ENCODE measurements around the gene NEURL2. TPM values are rescaled to one million over a fixed set of nuclear protein-coding genes. Genes with fewer than 3 reads are reported as not detected.
"Not testable (repeated sequence)": the region's sequence is repeated elsewhere in the genome, so short reads cannot be mapped to it uniquely, and the experiment has no call there.

Gene NEURL2
- total and polyA plus RNA-seq, 8 donors, result 1.6 to 5.3 (median 2.9) TPM

GRCh38 chr20:45878076-45878761 lies 12.8 kb downstream of the NEURL2 start:
- Histone ChIP-seq H3K9me3 (no peaks in the 10 kb centered on the region), H3K27ac (no peak overlapping the region), H3K36me3 (peaks cover 0 to 20% (median under 1%) of the 10 kb centered on the region in 3 donors), H3K4me1 (peaks cover 3 to 9% (median 4%) of the 10 kb centered on the region in 3 donors), H3K27me3 (no peaks in the 10 kb centered on the region), H3K4me3 (no peak overlapping the region)
- 91 to 92% methylated on average over 13 of the region's 13 CpGs for WGBS, 2 donors
- TF ChIP-seq, protein P1, sequence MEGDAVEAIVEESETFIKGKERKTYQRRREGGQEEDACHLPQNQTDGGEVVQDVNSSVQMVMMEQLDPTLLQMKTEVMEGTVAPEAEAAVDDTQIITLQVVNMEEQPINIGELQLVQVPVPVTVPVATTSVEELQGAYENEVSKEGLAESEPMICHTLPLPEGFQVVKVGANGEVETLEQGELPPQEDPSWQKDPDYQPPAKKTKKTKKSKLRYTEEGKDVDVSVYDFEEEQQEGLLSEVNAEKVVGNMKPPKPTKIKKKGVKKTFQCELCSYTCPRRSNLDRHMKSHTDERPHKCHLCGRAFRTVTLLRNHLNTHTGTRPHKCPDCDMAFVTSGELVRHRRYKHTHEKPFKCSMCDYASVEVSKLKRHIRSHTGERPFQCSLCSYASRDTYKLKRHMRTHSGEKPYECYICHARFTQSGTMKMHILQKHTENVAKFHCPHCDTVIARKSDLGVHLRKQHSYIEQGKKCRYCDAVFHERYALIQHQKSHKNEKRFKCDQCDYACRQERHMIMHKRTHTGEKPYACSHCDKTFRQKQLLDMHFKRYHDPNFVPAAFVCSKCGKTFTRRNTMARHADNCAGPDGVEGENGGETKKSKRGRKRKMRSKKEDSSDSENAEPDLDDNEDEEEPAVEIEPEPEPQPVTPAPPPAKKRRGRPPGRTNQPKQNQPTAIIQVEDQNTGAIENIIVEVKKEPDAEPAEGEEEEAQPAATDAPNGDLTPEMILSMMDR (IDR thresholded peaks at IDR 0.05), result no peak
- DNase-seq, result no peak
- no peak for FAIRE-seq
- no peak for ATAC-seq
- intact Hi-C loops (cut with DNase I), result no loop called here

DNA sequence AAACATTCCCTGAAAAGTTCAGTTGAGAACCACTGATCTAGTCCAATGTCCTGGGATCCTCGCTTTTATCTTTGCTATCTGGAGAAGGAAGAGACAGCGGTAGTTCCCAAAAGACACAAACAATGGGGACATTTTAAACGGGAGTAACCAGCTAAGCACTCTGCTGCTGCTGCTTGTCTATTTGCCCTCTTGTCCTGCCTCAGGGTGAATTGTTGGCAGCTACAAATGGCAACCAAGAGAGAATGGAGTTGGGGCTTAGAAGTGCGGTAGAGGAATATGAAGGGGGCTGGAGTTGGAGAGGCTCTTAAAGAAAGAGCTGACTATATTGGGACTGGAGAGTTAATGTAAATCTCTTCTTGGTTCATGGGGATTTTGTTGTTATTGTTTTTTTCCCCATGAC lies 16.4 kb downstream of the NEURL2 start:
- Histone ChIP-seq H3K27me3 (no peaks in the 10 kb centered on the region), H3K9me3 (no peaks in the 10 kb centered on the region), H3K36me3 (peaks cover 0 to 16% (median 0%) of the 10 kb centered on the region in 3 donors), H3K4me3 (no peak overlapping the region), H3K4me1 (no peaks in the 10 kb centered on the region), H3K27ac (no peak overlapping the region)
- FAIRE-seq, result no peak
- intact Hi-C loops (cut with DNase I), result no loop called here
- TF ChIP-seq, protein P1 (IDR thresholded peaks at IDR 0.05), result no peak
- no peak for DNase-seq
- 79 to 83% methylated on average over 4 of the region's 4 CpGs for WGBS, 2 donors
- no peak for ATAC-seq

- DNase-seq; H3K27ac ChIP-seq; H3K4me1 ChIP-seq; FAIRE-seq; H3K27me3 ChIP-seq; intact Hi-C loops (cut with DNase I); H3K9me3 ChIP-seq; H3K4me3 ChIP-seq; ATAC-seq: not testable (repeated sequence)
- H3K36me3 ChIP-seq, result peaks cover 0 to 16% (median 0%) of the 10 kb centered on the region in 3 donors
- 91 to 95% methylated on average over 10 of the region's 10 CpGs for WGBS, 2 donors
Measured at GRCh38 chr20:45874104-45874481, 16.9 kb downstream of the NEURL2 start.

GRCh38 chr20:45873409-45874103 lies 17.5 kb downstream of the NEURL2 start:
- H3K4me1 ChIP-seq, result no peaks in the 10 kb centered on the region
- ATAC-seq (no peak), FAIRE-seq (no peak), DNase-seq (no peak)
- H3K4me3 ChIP-seq, result no peak overlapping the region
- intact Hi-C loops (cut with DNase I), result no loop called here
- no peaks in the 10 kb centered on the region for H3K9me3 ChIP-seq
- H3K36me3 ChIP-seq, result peaks cover 0 to 15% (median 0%) of the 10 kb centered on the region in 3 donors
- H3K27ac ChIP-seq, result no peak overlapping the region
- 15 to 21% methylated on average over 1 of the region's 1 CpG for WGBS, 2 donors
- no peaks in the 10 kb centered on the region for H3K27me3 ChIP-seq
- TF ChIP-seq, protein P1 (IDR thresholded peaks at IDR 0.05), result no peak

DNA sequence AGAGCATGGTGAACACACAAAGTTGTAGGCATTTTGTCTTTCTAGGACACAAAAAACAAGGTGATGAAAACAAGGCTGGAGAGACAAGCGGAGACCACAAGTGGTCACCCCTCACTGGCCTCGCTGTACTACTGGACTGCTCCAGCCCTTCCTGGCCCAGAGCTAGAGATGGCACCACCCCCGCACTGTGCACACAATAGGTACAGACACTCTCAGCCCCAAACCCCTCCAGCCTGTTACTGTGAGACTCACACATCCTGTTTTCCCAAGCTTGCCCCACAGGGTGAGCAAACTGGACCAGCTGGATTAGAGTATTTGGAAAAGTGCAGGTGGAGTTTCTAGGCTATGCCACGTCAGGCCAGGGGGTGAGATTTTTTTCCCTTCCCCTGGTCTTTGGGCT lies 18.4 kb downstream of the NEURL2 start:
- no peaks in the 10 kb centered on the region for H3K9me3 ChIP-seq
- FAIRE-seq, result no peak
- intact Hi-C loops (cut with DNase I), result no loop called here
- 90 to 93% methylated on average over 4 of the region's 4 CpGs for WGBS, 2 donors
- no peak for DNase-seq
- ATAC-seq, result no peak
- H3K4me3 ChIP-seq, result no peak overlapping the region
- peaks cover 0 to 6% (median 0%) of the 10 kb centered on the region in 3 donors for H3K36me3 ChIP-seq
- TF ChIP-seq, protein P1 (IDR thresholded peaks at IDR 0.05), result no peak
- no peak overlapping the region for H3K27ac ChIP-seq
- no peaks in the 10 kb centered on the region for H3K4me1 ChIP-seq
- H3K27me3 ChIP-seq, result no peaks in the 10 kb centered on the region

All from pancreas (tissue), 10 donors.